Parathyroid adenoma (tissue), 2 donors: ENCODE data around the gene PSMC2.

Source experiments
- H2AFZ ChIP-seq: fragments of 300-600 bp; sonication (generic); one replicate; pipeline ENCODE4 v1.7.0; 2017; ENCODE audit warnings: antibody characterized with exemption, mild to moderate bottlenecking
- H3K27ac ChIP-seq: fragments of 300-600 bp; sonication (generic); one replicate; pipeline ENCODE4 v1.7.0; 2017
- H3K27me3 ChIP-seq: fragments of 300-600 bp; sonication (generic); one replicate; pipeline ENCODE4 v1.7.0; 2017; ENCODE audit warnings: low read length; ENCODE audit not compliant: control insufficient read depth, insufficient read depth
- H3K36me3 ChIP-seq: fragments of 300-600 bp; sonication (generic); one replicate; pipeline ENCODE4 v1.7.0; 2017; ENCODE audit warnings: low read length; ENCODE audit not compliant: control insufficient read depth, insufficient read depth
- H3K4me1 ChIP-seq: fragments of 300-600 bp; sonication (generic); one replicate; pipeline ENCODE4 v1.7.0; 2017; ENCODE audit warnings: control low read depth
- H3K4me2 ChIP-seq: fragments of 300-600 bp; sonication (generic); one replicate; pipeline ENCODE4 v1.7.0; 2017; ENCODE audit warnings: low read length
- H3K4me3 ChIP-seq: fragments of 300-600 bp; sonication (generic); one replicate; pipeline ENCODE4 v1.7.0; 2017; ENCODE audit warnings: low read depth, low read length
- H3K79me2 ChIP-seq: fragments of 300-600 bp; sonication (generic); one replicate; pipeline ENCODE4 v1.7.0; 2017; ENCODE audit warnings: control low read depth
- H3K9ac ChIP-seq: fragments of 300-600 bp; sonication (generic); one replicate; pipeline ENCODE4 v1.7.0; 2017; ENCODE audit warnings: mild to moderate bottlenecking
- H3K9me3 ChIP-seq: fragments of 300-600 bp; sonication (generic); one replicate; pipeline ENCODE4 v1.7.0; 2017; ENCODE audit warnings: low read length; ENCODE audit not compliant: control insufficient read depth
- CTCF ChIP-seq: fragments of 300-600 bp; sonication (generic); IDR thresholded peaks from one replicate; pipeline ENCODE4 v1.7.0; 2017; ENCODE audit warnings: antibody characterized with exemption, mild to moderate bottlenecking
- donor health status: primary hyperparathyroidism.

PSMC2 gene

GRCh38 chr7:103336761-103337160 is 10.7 kb upstream of the PSMC2 start:
- Histone ChIP-seq H3K79me2 (peaks cover 3% of the 10 kb centered on the region), H3K9ac (no peak overlapping the region), H3K9me3 (no peaks in the 10 kb centered on the region), H3K27ac (no peak overlapping the region), H3K4me2 (no peak overlapping the region), H3K27me3 (no peaks in the 10 kb centered on the region), H3K36me3 (no peaks in the 10 kb centered on the region), H2AFZ (no peak overlapping the region), H3K4me1 (no peaks in the 10 kb centered on the region), H3K4me3 (no peak overlapping the region)
- no peak for TF ChIP-seq CTCF

- Histone ChIP-seq H2AFZ (no peak overlapping the region), H3K4me3 (no peak overlapping the region), H3K9me3 (no peaks in the 10 kb centered on the region), H3K27ac (no peak overlapping the region), H3K4me2 (no peak overlapping the region), H3K4me1 (peaks cover 6% of the 10 kb centered on the region), H3K36me3 (no peaks in the 10 kb centered on the region), H3K9ac (no peak overlapping the region), H3K27me3 (no peaks in the 10 kb centered on the region), H3K79me2 (peaks cover 12% of the 10 kb centered on the region)
- no peak for TF ChIP-seq CTCF
Observed at GRCh38 chr7:103338864-103339263, 8.6 kb upstream of the PSMC2 start.

- H3K27ac ChIP-seq = no peak overlapping the region
- H3K9ac ChIP-seq = no peak overlapping the region
- H3K27me3 ChIP-seq = no peaks in the 10 kb centered on the region
- peaks cover 7% of the 10 kb centered on the region for H3K4me1 ChIP-seq
- no peak overlapping the region for H2AFZ ChIP-seq
- H3K79me2 ChIP-seq = peaks cover 26% of the 10 kb centered on the region
- H3K9me3 ChIP-seq = no peaks in the 10 kb centered on the region
- no peak overlapping the region for H3K4me2 ChIP-seq
- TF ChIP-seq CTCF = no peak
- H3K36me3 ChIP-seq = no peaks in the 10 kb centered on the region
- no peak overlapping the region for H3K4me3 ChIP-seq
Observed at GRCh38 chr7:103341466-103341865, 6.0 kb upstream of the PSMC2 start.

- no peak overlapping the region for H3K9ac ChIP-seq
- peaks cover 31% of the 10 kb centered on the region for H3K79me2 ChIP-seq
- H2AFZ ChIP-seq = no peak overlapping the region
- no peaks in the 10 kb centered on the region for H3K36me3 ChIP-seq
- no peak overlapping the region for H3K27ac ChIP-seq
- no peak for TF ChIP-seq CTCF
- peak overlapping the region; percentile 94 for H3K4me2 ChIP-seq
- no peaks in the 10 kb centered on the region for H3K27me3 ChIP-seq
- peak overlapping the region; percentile 91 for H3K4me3 ChIP-seq
- H3K4me1 ChIP-seq = peaks cover 7% of the 10 kb centered on the region
- H3K9me3 ChIP-seq = no peaks in the 10 kb centered on the region
Observed at GRCh38 chr7:103343332-103343731, 4.1 kb upstream of the PSMC2 start.

GRCh38 chr7:103343758-103344452 is 3.5 kb upstream of the PSMC2 start:
- Histone ChIP-seq H3K4me2 (peak overlapping the region; percentile 94), H3K4me3 (peak overlapping the region; percentile 91), H3K79me2 (peaks cover 30% of the 10 kb centered on the region), H3K36me3 (no peaks in the 10 kb centered on the region), H3K27ac (peak overlapping the region; percentile 75), H3K9me3 (no peaks in the 10 kb centered on the region), H3K27me3 (no peaks in the 10 kb centered on the region), H3K9ac (peak overlapping the region; percentile 56), H3K4me1 (peaks cover 7% of the 10 kb centered on the region), H2AFZ (peak overlapping the region; percentile 95)
- TF ChIP-seq CTCF = no peak
